BE2C (cell line): ENCODE data around the gene MTG2.

ENCODE experiments used
- DNase-seq: peaks from one replicate; pipeline ENCODE4 v3.0.0-alpha.2; 2020
- H3K27me3 ChIP-seq: fragments of 250-450 bp; sonication (Bioruptor Pico); 2 replicates; pipeline ENCODE4 v1.5.1; 2020; ENCODE audit warnings: mild to moderate bottlenecking
- H3K36me3 ChIP-seq: fragments of 250-450 bp; sonication (Bioruptor Pico); 2 replicates; pipeline ENCODE4 v1.5.1; 2020; ENCODE audit warnings: mild to moderate bottlenecking
- H3K4me1 ChIP-seq: fragments of 250-450 bp; sonication (Bioruptor Pico); 2 replicates; pipeline ENCODE4 v1.5.1; 2020
- H3K4me3 ChIP-seq: 2 replicates; pipeline ENCODE4 v1.5.1; 2011; ENCODE audit warnings: low read depth, low read length
- H3K9me3 ChIP-seq: fragments of 250-450 bp; sonication (Bioruptor Pico); 2 replicates; pipeline ENCODE4 v1.5.1; 2020
- TF ChIP-seq, protein P1 (sequence below): IDR thresholded peaks from 2 replicates; pipeline ENCODE4 v1.5.1; 2012; ENCODE audit warnings: mild to moderate bottlenecking, low read depth, low read length

MTG2 gene

DNA sequence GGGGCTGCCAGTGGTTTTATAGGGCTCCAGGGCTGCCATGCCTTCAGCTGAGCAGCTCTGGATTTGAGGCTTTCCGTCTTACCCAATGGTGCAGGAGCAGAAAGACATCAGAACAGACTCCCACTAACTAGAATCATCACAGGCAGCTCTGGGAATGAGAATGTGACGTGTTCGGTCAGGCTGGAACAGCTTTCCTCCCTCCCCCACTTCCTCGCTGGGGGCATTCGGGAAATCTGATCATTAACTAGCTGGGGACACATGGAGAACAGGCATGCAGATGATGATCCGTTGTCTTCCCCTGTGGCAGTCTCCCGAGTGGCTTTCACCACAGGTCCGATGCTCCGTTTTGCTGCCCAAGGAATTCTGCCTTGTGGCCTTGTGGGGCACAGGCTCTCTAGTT is 5.5 kb upstream of the MTG2 start:
- DNase-seq, result peak; percentile 52
- Histone ChIP-seq H3K4me1 (no peaks in the 10 kb centered on the region; the same call in 1 of the 2 replicates), H3K27me3 (no peaks in the 10 kb centered on the region), H3K9me3 (no peaks in the 10 kb centered on the region), H3K4me3 (peak overlapping the region; percentile 6), H3K36me3 (peaks cover 20% of the 10 kb centered on the region)
- TF ChIP-seq, protein P1, sequence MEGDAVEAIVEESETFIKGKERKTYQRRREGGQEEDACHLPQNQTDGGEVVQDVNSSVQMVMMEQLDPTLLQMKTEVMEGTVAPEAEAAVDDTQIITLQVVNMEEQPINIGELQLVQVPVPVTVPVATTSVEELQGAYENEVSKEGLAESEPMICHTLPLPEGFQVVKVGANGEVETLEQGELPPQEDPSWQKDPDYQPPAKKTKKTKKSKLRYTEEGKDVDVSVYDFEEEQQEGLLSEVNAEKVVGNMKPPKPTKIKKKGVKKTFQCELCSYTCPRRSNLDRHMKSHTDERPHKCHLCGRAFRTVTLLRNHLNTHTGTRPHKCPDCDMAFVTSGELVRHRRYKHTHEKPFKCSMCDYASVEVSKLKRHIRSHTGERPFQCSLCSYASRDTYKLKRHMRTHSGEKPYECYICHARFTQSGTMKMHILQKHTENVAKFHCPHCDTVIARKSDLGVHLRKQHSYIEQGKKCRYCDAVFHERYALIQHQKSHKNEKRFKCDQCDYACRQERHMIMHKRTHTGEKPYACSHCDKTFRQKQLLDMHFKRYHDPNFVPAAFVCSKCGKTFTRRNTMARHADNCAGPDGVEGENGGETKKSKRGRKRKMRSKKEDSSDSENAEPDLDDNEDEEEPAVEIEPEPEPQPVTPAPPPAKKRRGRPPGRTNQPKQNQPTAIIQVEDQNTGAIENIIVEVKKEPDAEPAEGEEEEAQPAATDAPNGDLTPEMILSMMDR, result no peak

DNA sequence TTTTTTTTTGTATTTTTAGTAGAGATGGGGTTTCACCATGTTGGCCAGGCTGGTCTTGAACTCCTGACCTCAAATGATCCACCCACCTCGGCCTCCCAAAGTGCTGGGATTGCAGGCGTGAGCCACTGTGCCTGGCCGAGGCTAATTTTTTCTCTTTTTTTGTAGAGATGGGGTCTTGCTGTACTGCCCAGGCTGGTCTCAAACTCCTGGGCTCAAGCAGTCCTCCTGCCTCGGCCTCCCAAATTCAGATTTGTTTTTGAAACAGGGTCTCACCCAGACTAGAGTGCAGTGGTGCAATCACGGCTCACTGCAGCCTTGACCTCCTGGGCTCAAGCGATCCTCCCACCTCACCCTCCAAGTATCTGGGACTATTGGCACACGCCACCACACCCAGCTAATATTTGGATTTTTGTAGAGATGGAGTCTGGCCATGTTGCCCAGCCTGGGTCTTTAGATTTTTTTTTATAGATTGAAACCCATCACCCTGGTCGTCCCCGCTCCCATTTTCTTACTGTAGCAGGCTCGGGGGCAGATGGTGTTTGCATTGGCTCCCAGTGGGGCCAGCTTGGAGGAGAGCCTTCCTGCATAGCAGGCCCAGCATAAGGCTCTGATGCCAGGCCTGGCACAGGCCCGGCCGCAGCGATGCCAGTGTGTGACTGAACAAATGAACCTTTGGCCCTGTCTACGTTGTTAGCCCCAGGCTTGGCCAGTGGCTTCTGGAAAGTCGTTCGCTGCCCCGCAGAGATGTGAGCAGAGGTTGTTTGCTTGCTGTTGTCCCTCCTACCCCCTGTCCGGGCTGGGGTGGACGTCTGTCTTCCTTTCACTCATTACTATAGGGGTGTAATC is 4.3 kb upstream of the MTG2 start:
- no peak overlapping the region for H3K4me3 ChIP-seq

DNA sequence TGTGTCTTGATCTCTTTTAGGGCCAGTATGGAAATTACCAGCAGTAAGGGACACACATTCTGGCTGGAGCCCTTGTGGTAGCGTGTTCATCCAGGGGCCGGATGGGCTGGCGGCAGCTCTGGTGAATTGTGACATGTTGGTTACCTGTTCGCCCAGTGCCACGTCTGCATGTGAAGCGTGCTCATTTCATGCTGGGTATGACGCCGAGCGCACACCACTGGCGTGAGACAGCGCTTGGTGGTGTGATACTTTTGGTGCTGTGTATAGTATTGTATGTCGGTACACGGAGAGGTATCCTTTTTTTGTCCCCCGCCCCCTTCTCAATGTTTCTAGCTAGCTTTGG is 3.7 kb upstream of the MTG2 start:
- H3K27me3 ChIP-seq, result no peaks in the 10 kb centered on the region
- H3K9me3 ChIP-seq, result no peaks in the 10 kb centered on the region
- H3K36me3 ChIP-seq, result peaks cover 27% of the 10 kb centered on the region
- TF ChIP-seq, protein P1, result no peak
- no peaks in the 10 kb centered on the region; the same call in none of the 2 replicates for H3K4me1 ChIP-seq
- no peak overlapping the region for H3K4me3 ChIP-seq
- no peak for DNase-seq

More for the DNA sequence above, 4.3 kb upstream of the MTG2 start:
- Histone ChIP-seq H3K9me3 (no peaks in the 10 kb centered on the region), H3K36me3 (peaks cover 27% of the 10 kb centered on the region), H3K4me1 (no peaks in the 10 kb centered on the region; the same call in none of the 2 replicates), H3K27me3 (no peaks in the 10 kb centered on the region)
- TF ChIP-seq, protein P1, result no peak
- DNase-seq, result no peak

DNA sequence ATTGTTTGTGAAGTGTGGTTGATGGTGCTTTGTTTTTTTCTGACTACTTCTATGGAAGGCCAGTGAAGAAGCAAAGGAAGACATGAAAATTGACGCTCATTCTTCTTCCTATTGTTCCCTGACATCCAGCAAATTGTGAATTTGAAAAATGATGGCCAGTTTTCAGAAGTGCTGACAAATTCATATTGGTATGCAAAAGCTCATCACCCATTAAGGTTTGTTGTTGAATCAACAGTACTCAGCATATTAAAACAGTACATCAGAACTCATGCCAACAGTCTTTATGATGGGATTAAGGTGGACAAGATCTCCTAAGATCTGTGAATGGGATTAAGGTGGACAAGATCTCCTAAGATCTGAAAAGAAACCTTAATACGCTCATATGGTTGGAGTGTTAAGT is 1.0 kb upstream of the MTG2 start:
- H3K9me3 ChIP-seq, result no peaks in the 10 kb centered on the region
- no peak for DNase-seq
- no peaks in the 10 kb centered on the region; the same call in none of the 2 replicates for H3K4me1 ChIP-seq
- peak overlapping the region; percentile 99 for H3K4me3 ChIP-seq
- no peaks in the 10 kb centered on the region for H3K27me3 ChIP-seq
- peaks cover 13% of the 10 kb centered on the region for H3K36me3 ChIP-seq
- TF ChIP-seq, protein P1, result no peak

DNA sequence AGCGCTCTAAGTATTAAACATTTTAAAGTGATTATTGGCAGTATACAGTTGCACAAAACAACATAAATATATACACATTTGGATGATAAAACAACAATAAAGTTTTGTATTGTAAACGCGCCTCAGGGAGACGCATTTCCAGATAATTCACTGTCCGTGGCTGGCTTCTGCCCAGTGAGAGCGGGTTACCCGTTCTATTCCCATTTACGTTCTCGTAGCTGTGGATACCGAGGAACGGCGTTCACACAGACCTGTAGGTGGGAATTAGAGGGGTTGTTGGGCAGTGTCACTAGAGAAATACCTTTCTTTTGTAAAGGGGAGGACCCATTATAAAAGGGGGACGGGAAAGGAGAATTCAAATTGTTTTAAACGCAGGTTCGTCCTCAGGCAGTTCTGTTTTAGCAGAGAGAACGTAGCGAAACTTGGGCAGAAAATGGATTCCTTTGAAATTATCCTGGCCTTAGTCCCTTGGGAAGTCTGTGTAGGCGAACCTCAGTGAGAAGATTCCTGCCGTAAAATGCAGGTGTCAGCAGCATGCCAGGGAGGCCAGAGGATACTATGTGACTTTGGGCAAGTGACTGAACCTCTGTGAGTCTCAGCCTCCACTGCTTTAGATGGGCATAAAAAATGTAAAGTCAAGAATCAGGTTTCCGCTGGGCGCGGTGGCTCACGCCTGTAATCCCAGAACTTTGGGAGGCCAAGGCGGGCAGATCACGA is 756 bp downstream of the MTG2 start:
- DNase-seq, result no peak
- TF ChIP-seq, protein P1, result no peak

DNA sequence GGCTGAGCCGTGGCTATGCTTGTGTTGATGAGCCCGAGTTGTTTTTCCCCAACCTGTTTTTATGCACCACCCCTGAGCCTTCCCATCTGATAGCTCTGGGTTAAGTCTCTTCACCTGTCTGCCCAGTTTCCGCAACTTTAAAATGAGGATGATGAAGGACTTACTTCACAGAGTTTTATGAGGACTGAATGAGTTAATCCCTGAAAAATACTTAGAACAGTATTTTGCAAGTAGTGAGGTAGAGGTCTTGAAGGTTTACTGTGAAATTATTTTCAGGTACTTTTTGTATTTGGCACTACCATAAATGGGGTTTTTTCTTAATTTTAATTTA is 3.2 kb downstream of the MTG2 start:
- TF ChIP-seq, protein P1, result no peak
- H3K4me3 ChIP-seq, result no peak overlapping the region
- no peaks in the 10 kb centered on the region; the same call in 1 of the 2 replicates for H3K4me1 ChIP-seq
- no peaks in the 10 kb centered on the region for H3K9me3 ChIP-seq
- H3K36me3 ChIP-seq, result peaks cover 12% of the 10 kb centered on the region; the same call in 1 of the 2 replicates
- no peaks in the 10 kb centered on the region for H3K27me3 ChIP-seq
- no peak for DNase-seq

More for the DNA sequence above, 756 bp downstream of the MTG2 start:
- H3K9me3 ChIP-seq, result no peaks in the 10 kb centered on the region
- H3K36me3 ChIP-seq, result peaks cover 13% of the 10 kb centered on the region
- H3K27me3 ChIP-seq, result no peaks in the 10 kb centered on the region
- peak overlapping the region; percentile 99 for H3K4me3 ChIP-seq
- H3K4me1 ChIP-seq, result no peaks in the 10 kb centered on the region; the same call in 1 of the 2 replicates
